H1 (cell line): Measurements from ENCODE around the gene LIPM. TPM values are rescaled to one million over a fixed set of nuclear protein-coding genes. Genes with fewer than 3 reads are reported as not detected.

Source experiments
- E2F6 ChIP-seq: IDR thresholded peaks from 2 replicates; pipeline ENCODE4 v1.6.1; 2012; ENCODE audit warnings: inconsistent platforms
- KDM4A ChIP-seq: IDR thresholded peaks from one replicate; pipeline ENCODE4 v1.7.1; 2012; ENCODE audit warnings: low read depth, mild to moderate bottlenecking, moderate library complexity, low read length, inconsistent platforms; ENCODE audit not compliant: severe bottlenecking
- polyA plus RNA-seq, 7 experiments: library from polyadenylated mRNA; depleted of rRNA in 3 of 7; stranded (reverse) in 5 of 7; unstranded in 2 of 7; fragments of >200 nt in 5 of 7; fragments of 200-250 nt in 2 of 7; gene quantifications; 1 replicate in 5 of 7; 2 replicates in 1 of 7; 4 replicates in 1 of 7; pipeline versions ENCODE4 v1.2.1 to v1.2.3, GENCODE V29; 2011 to 2013; ENCODE audit warnings: missing spikeins in 2 of 7, mixed read lengths in 2 of 7
- total RNA-seq: library from RNA; stranded (reverse); fragmentation: NEBNext Ultra II Directional; extraction: Animal tissue kit (Norgen Biotek cat#: 25700); gene quantifications from 2 replicates; pipeline ENCODE4 v1.2.1, GENCODE V29; 2021

LIPM gene
- total and polyA plus RNA-seq, 2 of the 8 experiments (the other 6 are each of a cell fraction or from before 2014, with no cell fraction given) = not detected

GRCh38 chr10:88833156-88833555, 30.6 kb downstream of the LIPM start (continued):
- TF ChIP-seq KDM4A (no peak), E2F6 (no peak)
